AG04450 (cell line): ENCODE data around the gene CDK12. TPM values are rescaled to one million over a fixed set of nuclear protein-coding genes. Genes with fewer than 3 reads are reported as not detected.
"Not testable (repeated sequence)": the region's sequence is repeated elsewhere in the genome, so short reads cannot be mapped to it uniquely, and the experiment has no call there.

ENCODE experiments used
- CTCF ChIA-PET: fragments of 300-600, 350-600 bp; formaldehyde crosslinking; extraction: SDS; loops from one replicate; lab custom pipeline; 2022; ENCODE audit warnings: antibody characterized with exemption, inconsistent platforms; lab: Charles Lee
- POLR2A ChIA-PET: fragments of 350-600 bp; formaldehyde crosslinking; extraction: SDS; loops from one replicate; lab custom pipeline; 2021; ENCODE audit warnings: antibody characterized with exemption, inconsistent platforms; lab: Yijun Ruan, JAX
- DNase-seq: peaks from one replicate; pipeline ENCODE4 v3.0.0-alpha.2; 2011; ENCODE audit warnings: low read depth, low spot score
- H3K27ac ChIP-seq: one replicate; pipeline ENCODE4 v1.5.1; 2012; ENCODE audit warnings: low read depth, low read length, control low read depth
- H3K27me3 ChIP-seq: one replicate; pipeline ENCODE4 v1.6.0; 2012; ENCODE audit warnings: low read length; ENCODE audit not compliant: control insufficient read depth, insufficient read depth
- H3K4me3 ChIP-seq: 2 replicates; pipeline ENCODE4 v1.5.1; 2011; ENCODE audit warnings: mild to moderate bottlenecking, low read depth, low read length, control low read depth
- H3K9me3 ChIP-seq: 2 replicates; pipeline ENCODE4 v1.5.1; 2012; ENCODE audit warnings: low read length; ENCODE audit not compliant: control insufficient read depth, insufficient read depth
- CTCF ChIP-seq: IDR thresholded peaks from 2 replicates; pipeline ENCODE4 v1.5.1; 2011; ENCODE audit warnings: low read depth, low read length, control low read depth, inconsistent platforms
- polyA plus RNA-seq: library from polyadenylated mRNA; depleted of rRNA; stranded (reverse); fragments of >200 nt; gene quantifications from 2 replicates; pipeline ENCODE4 v1.2.3, GENCODE V29; 2011

Gene CDK12
- polyA plus RNA-seq, 1 experiment, result 21.7 TPM

GRCh38 chr17:39461926-39462569 lies 762 bp downstream of the CDK12 start:
- ChIA-PET CTCF (interaction anchor here (1.7 kb wide), 1 partner anchor 191 kb away, joined by 6 read pairs; no protein-coding TSS in a partner anchor), POLR2A (interaction anchor here (0.6 to 2.3 kb wide), 3 partner anchors 11 to 43 kb away, joined by 3 to 45 read pairs (median 6); partner anchors contain the start of gene MED1)
- no peak for DNase-seq
- Histone ChIP-seq H3K4me3 (peak overlapping the region; percentile 98), H3K27me3 (no peaks in the 10 kb centered on the region), H3K9me3 (peaks cover 10% of the 10 kb centered on the region; the same call in 1 of the 2 replicates), H3K27ac (peak overlapping the region; percentile 99)
- TF ChIP-seq CTCF, result no peak

DNA sequence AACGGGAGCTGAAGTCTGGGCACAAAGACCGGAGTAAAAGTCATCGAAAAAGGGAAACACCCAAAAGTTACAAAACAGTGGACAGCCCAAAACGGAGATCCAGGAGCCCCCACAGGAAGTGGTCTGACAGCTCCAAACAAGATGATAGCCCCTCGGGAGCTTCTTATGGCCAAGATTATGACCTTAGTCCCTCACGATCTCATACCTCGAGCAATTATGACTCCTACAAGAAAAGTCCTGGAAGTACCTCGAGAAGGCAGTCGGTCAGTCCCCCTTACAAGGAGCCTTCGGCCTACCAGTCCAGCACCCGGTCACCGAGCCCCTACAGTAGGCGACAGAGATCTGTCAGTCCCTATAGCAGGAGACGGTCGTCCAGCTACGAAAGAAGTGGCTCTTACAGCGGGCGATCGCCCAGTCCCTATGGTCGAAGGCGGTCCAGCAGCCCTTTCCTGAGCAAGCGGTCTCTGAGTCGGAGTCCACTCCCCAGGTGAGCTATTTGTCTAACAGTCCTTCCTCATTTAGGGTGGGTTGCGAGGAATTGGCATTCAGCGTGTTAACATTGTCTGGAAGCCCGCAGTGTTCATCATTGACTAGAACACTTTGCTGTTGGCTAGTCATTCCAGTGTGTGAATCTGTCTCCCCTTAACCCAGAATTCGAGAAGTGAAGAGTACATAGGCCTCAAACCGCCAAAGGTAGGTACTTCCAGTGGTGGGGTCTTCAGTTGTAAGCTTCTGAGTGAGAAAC lies 1.5 kb downstream of the CDK12 start:
- Histone ChIP-seq H3K27me3 (no peaks in the 10 kb centered on the region), H3K27ac (no peak overlapping the region), H3K4me3 (peak overlapping the region; percentile 98), H3K9me3 (peaks cover 10% of the 10 kb centered on the region; the same call in 1 of the 2 replicates)
- no peak for DNase-seq
- ChIA-PET POLR2A (interaction anchor here (1.6 to 2.3 kb wide), 2 partner anchors 11 to 23 kb away, joined by 6 to 45 read pairs; partner anchors contain the start of gene MED1), CTCF (interaction anchor here (0.6 to 1.7 kb wide), 2 partner anchors 159 to 192 kb away, joined by 3 to 6 read pairs; no protein-coding TSS in a partner anchor)
- TF ChIP-seq CTCF, result no peak

GRCh38 chr17:39464639-39465181 lies 3.4 kb downstream of the CDK12 start:
- ChIA-PET POLR2A (interaction anchor here (0.6 kb wide), 1 partner anchor 265 kb away, joined by 5 read pairs; the partner anchor contains the start of gene RPL19), CTCF (interaction anchor here (0.6 to 0.7 kb wide), 2 partner anchors 62 to 193 kb away, joined by 4 to 6 read pairs; no protein-coding TSS in a partner anchor)
- peak overlapping the region; percentile 98 for H3K4me3 ChIP-seq
- not testable (repeated sequence) for H3K27ac ChIP-seq, H3K9me3 ChIP-seq, DNase-seq, H3K27me3 ChIP-seq

- DNase-seq, CTCF ChIA-PET, H3K9me3 ChIP-seq, H3K27me3 ChIP-seq, H3K27ac ChIP-seq, H3K4me3 ChIP-seq, POLR2A ChIA-PET: not testable (repeated sequence)
Observed at GRCh38 chr17:39468610-39469009, 7.3 kb downstream of the CDK12 start.

DNA sequence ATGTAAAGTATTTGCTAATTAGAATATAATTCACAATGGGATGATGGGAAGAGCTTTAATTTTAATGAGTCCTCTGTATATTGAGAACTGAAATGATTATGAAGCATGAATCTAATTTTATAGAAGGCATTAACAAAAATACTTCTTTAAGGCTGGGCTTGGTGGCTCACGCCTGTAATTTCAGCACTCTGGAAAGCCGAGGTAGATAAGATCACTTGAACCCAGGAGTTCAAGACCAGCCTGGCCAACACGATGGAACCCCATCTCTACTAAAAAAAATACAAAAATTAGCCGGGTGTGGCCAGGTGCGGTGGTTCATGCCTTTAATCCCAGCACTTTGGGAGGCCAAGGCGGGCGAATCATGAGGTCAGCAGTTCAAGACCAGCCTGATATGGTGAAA lies 12.0 kb downstream of the CDK12 start:
- H3K27ac ChIP-seq, result no peak overlapping the region
- POLR2A ChIA-PET, result interaction anchor here (0.6 kb wide), 1 partner anchor 384 kb away, joined by 3 read pairs; no protein-coding TSS in a partner anchor
- no peaks in the 10 kb centered on the region for H3K27me3 ChIP-seq
- no peak for TF ChIP-seq CTCF
- CTCF ChIA-PET, result interaction anchor here (0.6 kb wide), 1 partner anchor 12 kb away, joined by 7 read pairs; no protein-coding TSS in a partner anchor
- H3K9me3 ChIP-seq, result no peaks in the 10 kb centered on the region
- no peak overlapping the region for H3K4me3 ChIP-seq
- no peak for DNase-seq

GRCh38 chr17:39479631-39480030 lies 18.3 kb downstream of the CDK12 start:
- H3K27ac ChIP-seq, H3K9me3 ChIP-seq, DNase-seq, H3K27me3 ChIP-seq, H3K4me3 ChIP-seq: not testable (repeated sequence)
- POLR2A ChIA-PET, result interaction anchor here (0.7 kb wide), 1 partner anchor 496 kb away, joined by 3 read pairs; no protein-coding TSS in a partner anchor
- CTCF ChIA-PET, result interaction anchor here (0.6 kb wide), 1 partner anchor 324 kb away, joined by 4 read pairs; no protein-coding TSS in a partner anchor
